Spleen (tissue), 11 donors: ENCODE results near the gene POLRMT. TPM values are rescaled to one million over a fixed set of nuclear protein-coding genes. Genes with fewer than 3 reads are reported as not detected.

Source experiments
- DNase-seq: peaks from one replicate; pipeline ENCODE4 v3.0.0-alpha.2; 2020
- H3K27ac ChIP-seq, 8 donors: fragments of 200-600 bp; sonication (generic) in 7 of 8; 1 replicate in 4 of 8; 2 replicates in 4 of 8; pipeline versions ENCODE4 v1.5.0 to v1.8.0; 2016 to 2021; ENCODE audit warnings: inconsistent platforms in 4 of 8, mild to moderate bottlenecking in 4 of 8, moderate library complexity in 1 of 8
- H3K27me3 ChIP-seq, 7 donors: fragments of 200-600 bp; sonication (generic) in 6 of 7; replicated peaks in 1 of 7; 1 replicate in 4 of 7; 2 replicates in 3 of 7; pipeline versions ENCODE4 v1.5.0 to v1.8.0; 2016 to 2021; ENCODE audit warnings: inconsistent platforms in 3 of 7, mild to moderate bottlenecking in 1 of 7
- H3K36me3 ChIP-seq, 6 donors: fragments of 200-600 bp; sonication (generic) in 5 of 6; 1 replicate in 4 of 6; 2 replicates in 2 of 6; pipeline versions ENCODE4 v1.5.0 to v1.8.0; 2016 to 2021; ENCODE audit warnings: inconsistent platforms in 2 of 6
- H3K4me1 ChIP-seq, 6 donors: fragments of 200-600 bp; sonication (generic) in 5 of 6; 1 replicate in 3 of 6; 2 replicates in 3 of 6; pipeline versions ENCODE4 v1.5.0 to v1.8.0; 2016 to 2021; ENCODE audit warnings: inconsistent platforms in 3 of 6
- H3K4me3 ChIP-seq, 8 donors: fragments of 200-600 bp; sonication (generic) in 7 of 8; 1 replicate in 4 of 8; 2 replicates in 4 of 8; pipeline versions ENCODE4 v1.5.0 to v1.8.0; 2016 to 2021; ENCODE audit warnings: inconsistent platforms in 4 of 8, mild to moderate bottlenecking in 4 of 8, moderate library complexity in 2 of 8
- H3K9me3 ChIP-seq, 8 donors: fragments of 200-600 bp; sonication (generic) in 7 of 8; 1 replicate in 4 of 8; 2 replicates in 4 of 8; pipeline versions ENCODE4 v1.5.0 to v1.8.0; 2016 to 2021; ENCODE audit warnings: inconsistent platforms in 4 of 8
- POLR2A ChIP-seq, 3 donors: fragments of 450-650 bp; IDR thresholded peaks; one replicate each; pipeline ENCODE4 v1.5.1; 2017; ENCODE audit warnings: antibody characterized with exemption in 3 of 3, mild to moderate bottlenecking in 1 of 3
- POLR2AphosphoS5 ChIP-seq, 3 donors: sonication (generic); formaldehyde crosslinking; IDR thresholded peaks; one replicate each; pipeline ENCODE4 v1.5.1; 2017; ENCODE audit warnings: antibody characterized with exemption in 3 of 3
- WGBS, 5 donors: extraction: QIAGEN DNeasy Blood & Tissue Kit in 3 of 5; methylation state at CpG; one replicate each; pipeline versions ENCODE4 v1.1.5 to v1.1.7; 2013 to 2018; 5-methylcytosine and 5-hydroxymethylcytosine counted together
- intact Hi-C: fragments of 100-400 bp; cut with DNase I; formaldehyde crosslinking; loops from one replicate; pipeline ENCODE4 v1.15.0; 2023; ENCODE audit warnings: low total_unique reads
- polyA plus RNA-seq, 3 donors: library from polyadenylated mRNA; stranded (reverse); fragments of 200-250 nt; gene quantifications; one replicate each; pipeline ENCODE4 v1.2.1, GENCODE V29; 2013
- total RNA-seq, 7 donors: library from RNA; depleted of rRNA in 3 of 7; stranded (reverse); fragments of >200 nt in 3 of 7; fragmentation: NEBNext Ultra II Directional in 4 of 7; extraction: Animal tissue kit (Norgen Biotek cat#: 25700) in 4 of 7; gene quantifications; one replicate each; pipeline versions ENCODE4 v1.1.0 to v1.2.1, GENCODE V29; 2016 to 2021
- TF ChIP-seq, protein P1 (sequence below), 11 experiments: fragments of 200-600 bp in 7 of 11; fragments of 450-650 bp in 4 of 11; sonication (generic) in 4 of 11; IDR thresholded peaks in 8 of 11; conservative IDR thresholded peaks in 3 of 11; 1 replicate in 7 of 11; 2 replicates in 4 of 11; pipeline versions ENCODE4 v1.4.0 to v1.8.0; 2016 to 2021; ENCODE audit warnings: antibody characterized with exemption in 11 of 11, inconsistent platforms in 4 of 11, mild to moderate bottlenecking in 1 of 11
- donor health status: healthy with polysubstance abuse.
- donor health status: DM: no; HTN: no; CAD: no; lungs with moderate emphysema.
- donor health status: DM: no; HTN: no; CAD: no.
- donor health status: Bipolar disorder and iron deficiency.
- donor health status: healthy.
- donor health status: DM: no; HTN: no; CAD: no.
- donor health status: DM: yes; HTN: yes; CAD: no.

POLRMT gene
- total and polyA plus RNA-seq, 10 donors, result 28.6 to 105 (median 50.9) TPM

- DNase-seq, result no peak
- Histone ChIP-seq H3K4me1 (peaks cover 10 to 36% (median 29%) of the 10 kb centered on the region in 6 donors), H3K9me3 (no peaks in the 10 kb centered on the region), H3K27ac (no peak overlapping the region), H3K4me3 (peak overlapping the region in 1 of 8 donors; percentile 62), H3K36me3 (no peaks in the 10 kb centered on the region), H3K27me3 (peaks cover 8 to 87% (median 52%) of the 10 kb centered on the region in 7 donors)
- TF ChIP-seq POLR2AphosphoS5 (IDR thresholded peaks at IDR 0.05), result no peak
- TF ChIP-seq, protein P1, sequence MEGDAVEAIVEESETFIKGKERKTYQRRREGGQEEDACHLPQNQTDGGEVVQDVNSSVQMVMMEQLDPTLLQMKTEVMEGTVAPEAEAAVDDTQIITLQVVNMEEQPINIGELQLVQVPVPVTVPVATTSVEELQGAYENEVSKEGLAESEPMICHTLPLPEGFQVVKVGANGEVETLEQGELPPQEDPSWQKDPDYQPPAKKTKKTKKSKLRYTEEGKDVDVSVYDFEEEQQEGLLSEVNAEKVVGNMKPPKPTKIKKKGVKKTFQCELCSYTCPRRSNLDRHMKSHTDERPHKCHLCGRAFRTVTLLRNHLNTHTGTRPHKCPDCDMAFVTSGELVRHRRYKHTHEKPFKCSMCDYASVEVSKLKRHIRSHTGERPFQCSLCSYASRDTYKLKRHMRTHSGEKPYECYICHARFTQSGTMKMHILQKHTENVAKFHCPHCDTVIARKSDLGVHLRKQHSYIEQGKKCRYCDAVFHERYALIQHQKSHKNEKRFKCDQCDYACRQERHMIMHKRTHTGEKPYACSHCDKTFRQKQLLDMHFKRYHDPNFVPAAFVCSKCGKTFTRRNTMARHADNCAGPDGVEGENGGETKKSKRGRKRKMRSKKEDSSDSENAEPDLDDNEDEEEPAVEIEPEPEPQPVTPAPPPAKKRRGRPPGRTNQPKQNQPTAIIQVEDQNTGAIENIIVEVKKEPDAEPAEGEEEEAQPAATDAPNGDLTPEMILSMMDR (IDR thresholded peaks at IDR 0.05 in 8 of 11, conservative IDR thresholded peaks at IDR 0.05 in 3 of 11), result no peak
- TF ChIP-seq POLR2A (IDR thresholded peaks at IDR 0.05), result no peak
- 30 to 40% (median 34%) methylated on average over 62 to 75 of the region's 75 CpGs for WGBS, 5 donors
- intact Hi-C loops, result no loop called here
Observed at GRCh38 chr19:591099-591958, 42.0 kb downstream of the POLRMT start.

GRCh38 chr19:590750-591098, 42.6 kb downstream of the POLRMT start:
- TF ChIP-seq POLR2A (IDR thresholded peaks at IDR 0.05) (no peak), POLR2AphosphoS5 (IDR thresholded peaks at IDR 0.05) (no peak)
- TF ChIP-seq, protein P1 (IDR thresholded peaks at IDR 0.05 in 8 of 11, conservative IDR thresholded peaks at IDR 0.05 in 3 of 11), result no peak
- 8 to 13% (median 9%) methylated on average over 18 to 41 of the region's 41 CpGs for WGBS, 5 donors
- Histone ChIP-seq H3K27me3 (peaks cover 8 to 87% (median 52%) of the 10 kb centered on the region in 7 donors), H3K9me3 (no peaks in the 10 kb centered on the region), H3K4me3 (peak overlapping the region in 3 of 8 donors; percentile 18 to 62 (median 26)), H3K4me1 (peaks cover 10 to 36% (median 29%) of the 10 kb centered on the region in 6 donors), H3K36me3 (no peaks in the 10 kb centered on the region), H3K27ac (no peak overlapping the region)
- intact Hi-C loops, result no loop called here
- DNase-seq, result no peak

DNA sequence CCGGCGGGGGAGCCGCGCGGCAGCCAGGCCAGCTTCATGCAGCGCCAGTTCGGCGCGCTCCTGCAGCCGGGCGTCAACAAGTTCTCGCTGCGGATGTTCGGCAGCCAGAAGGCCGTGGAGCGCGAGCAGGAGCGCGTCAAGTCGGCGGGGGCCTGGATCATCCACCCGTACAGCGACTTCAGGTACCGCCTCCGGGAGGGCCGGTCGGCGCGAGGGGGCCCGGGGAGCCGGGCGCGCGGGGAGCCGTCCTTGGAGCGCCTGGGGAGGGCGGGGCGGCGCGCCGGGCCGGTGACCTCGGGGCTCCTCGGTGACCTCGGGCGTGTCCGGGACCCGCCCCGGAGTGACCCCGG, 43.0 kb downstream of the POLRMT start:
- no peak overlapping the region for H3K27ac ChIP-seq
- TF ChIP-seq POLR2AphosphoS5 (IDR thresholded peaks at IDR 0.05), result no peak
- no peak for TF ChIP-seq POLR2A (IDR thresholded peaks at IDR 0.05)
- TF ChIP-seq, protein P1 (IDR thresholded peaks at IDR 0.05 in 8 of 11, conservative IDR thresholded peaks at IDR 0.05 in 3 of 11), result no peak
- H3K4me1 ChIP-seq, result peaks cover 10 to 36% (median 29%) of the 10 kb centered on the region in 6 donors
- no peaks in the 10 kb centered on the region for H3K9me3 ChIP-seq
- H3K27me3 ChIP-seq, result peaks cover 8 to 89% (median 52%) of the 10 kb centered on the region in 7 donors
- peak overlapping the region in 3 of 8 donors; percentile 18 to 62 (median 26) for H3K4me3 ChIP-seq
- WGBS, 5 donors, result 0 to 2% (median 1%) methylated on average over 10 to 50 of the region's 50 CpGs; no CpG with 5 or more reads in 1 of the 5 donors
- no peaks in the 10 kb centered on the region for H3K36me3 ChIP-seq
- intact Hi-C loops, result no loop called here
- DNase-seq, result no peak

DNA sequence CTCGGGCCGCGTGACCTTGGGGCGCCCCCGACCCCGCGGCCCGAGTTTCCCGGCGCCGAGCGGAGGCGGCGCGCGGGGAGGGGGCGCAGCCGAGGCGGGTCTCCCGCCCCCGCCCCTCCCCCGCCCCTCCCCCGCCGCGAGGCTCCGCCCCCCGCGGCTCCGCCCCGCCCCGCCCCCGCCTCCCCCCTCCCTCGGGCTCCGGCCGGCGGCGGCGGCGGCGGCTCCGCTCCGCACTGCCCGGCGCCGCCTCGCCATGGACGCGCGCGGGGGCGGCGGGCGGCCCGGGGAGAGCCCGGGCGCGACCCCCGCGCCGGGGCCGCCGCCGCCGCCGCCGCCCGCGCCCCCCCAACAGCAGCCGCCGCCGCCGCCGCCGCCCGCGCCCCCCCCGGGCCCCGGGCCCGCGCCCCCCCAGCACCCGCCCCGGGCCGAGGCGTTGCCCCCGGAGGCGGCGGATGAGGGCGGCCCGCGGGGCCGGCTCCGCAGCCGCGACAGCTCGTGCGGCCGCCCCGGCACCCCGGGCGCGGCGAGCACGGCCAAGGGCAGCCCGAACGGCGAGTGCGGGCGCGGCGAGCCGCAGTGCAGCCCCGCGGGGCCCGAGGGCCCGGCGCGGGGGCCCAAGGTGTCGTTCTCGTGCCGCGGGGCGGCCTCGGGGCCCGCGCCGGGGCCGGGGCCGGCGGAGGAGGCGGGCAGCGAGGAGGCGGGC, 43.5 kb downstream of the POLRMT start, which contains the start of gene HCN2:
HCN2 (plus strand) TSS at position 189 of the 703 bp plus-strand sequence; CDS start at position 254, 65 bp downstream.
- no peak for TF ChIP-seq POLR2A (IDR thresholded peaks at IDR 0.05)
- TF ChIP-seq, protein P1 (IDR thresholded peaks at IDR 0.05 in 8 of 11, conservative IDR thresholded peaks at IDR 0.05 in 3 of 11), result no peak
- TF ChIP-seq POLR2AphosphoS5 (IDR thresholded peaks at IDR 0.05), result no peak
- no peaks in the 10 kb centered on the region for H3K9me3 ChIP-seq
- 0 to 3% (median 1%) methylated on average over 3 to 110 of the region's 132 CpGs for WGBS, 5 donors
- H3K27me3 ChIP-seq, result peaks cover 8 to 95% (median 56%) of the 10 kb centered on the region in 7 donors
- H3K27ac ChIP-seq, result no peak within 1 kb of the TSS
- intact Hi-C loops, result loop anchor here (10.0 kb wide), 1 partner anchor 145 kb away; no protein-coding TSS in a partner anchor
- peak within 1 kb of the TSS in 3 of 8 donors; percentile 18 to 62 (median 26) for H3K4me3 ChIP-seq
- no peaks in the 10 kb centered on the region for H3K36me3 ChIP-seq
- peaks cover 10 to 36% (median 29%) of the 10 kb centered on the region in 6 donors for H3K4me1 ChIP-seq
- no peak for DNase-seq
